PC-9 (cell line): ENCODE data around the gene FAM3D. TPM values are rescaled to one million over a fixed set of nuclear protein-coding genes. Genes with fewer than 3 reads are reported as not detected.

ENCODE experiments used
- BruUV-seq: library from RNA; stranded (reverse); fragments of 400-500 nt; replicated peaks from 2 replicates; lab custom pipeline; 2021; lab: Mats Ljungman, UMichigan
- CTCF ChIA-PET: fragments of 300-600 bp; sonication (Branson Sonifier 250); formaldehyde crosslinking; loops from one replicate; lab custom pipeline; 2022; ENCODE audit warnings: antibody characterized with exemption; lab: Charles Lee
- POLR2A ChIA-PET: fragments of 300-600 bp; sonication (Branson Sonifier 250); formaldehyde crosslinking; loops from one replicate; lab custom pipeline; 2022; ENCODE audit warnings: antibody characterized with exemption; ENCODE audit not compliant: unreplicated experiment; lab: Charles Lee
- DNase-seq, 2 experiments: peaks; one replicate each; pipeline versions ENCODE4 v3.0.0 to v3.0.0-alpha.2; 2015 to 2022; ENCODE audit warnings: mixed read lengths in 1 of 2
- H2AFZ ChIP-seq: fragments of 200-600 bp; sonication (generic); 2 replicates; pipeline ENCODE4 v1.8.1; 2017; ENCODE audit warnings: antibody characterized with exemption
- H3F3A ChIP-seq: fragments of 200-600 bp; sonication (generic); 2 replicates; pipeline ENCODE4 v1.8.1; 2017; ENCODE audit warnings: antibody characterized with exemption, mild to moderate bottlenecking, low read depth; ENCODE audit not compliant: insufficient read depth
- H3K27ac ChIP-seq: fragments of 200-600 bp; sonication (generic); 2 replicates; pipeline ENCODE4 v1.6.1; 2016; ENCODE audit warnings: mixed run types
- H3K27me3 ChIP-seq: fragments of 200-600 bp; sonication (generic); 2 replicates; pipeline ENCODE4 v1.6.1; 2016; ENCODE audit warnings: low read depth, mixed run types; ENCODE audit not compliant: insufficient read depth
- H3K36me3 ChIP-seq: fragments of 200-600 bp; sonication (generic); 2 replicates; pipeline ENCODE4 v1.6.1; 2016; ENCODE audit warnings: low read depth, mixed run types
- H3K4me1 ChIP-seq: fragments of 200-600 bp; sonication (generic); replicated peaks from 2 replicates; pipeline ENCODE4 v1.6.1; 2016; ENCODE audit warnings: mixed run types; ENCODE audit not compliant: insufficient read depth
- H3K4me2 ChIP-seq: fragments of 200-600 bp; sonication (generic); 2 replicates; pipeline ENCODE4 v1.6.1; 2017; ENCODE audit warnings: mixed run types
- H3K4me3 ChIP-seq: fragments of 200-600 bp; sonication (generic); 2 replicates; pipeline ENCODE4 v1.6.1; 2016; ENCODE audit warnings: mixed run types
- H3K79me2 ChIP-seq: fragments of 200-600 bp; sonication (generic); 2 replicates; pipeline ENCODE4 v1.6.1; 2017; ENCODE audit warnings: low read depth, mixed run types
- H3K9me2 ChIP-seq: fragments of 200-600 bp; sonication (generic); 2 replicates; pipeline ENCODE4 v1.8.1; 2017; ENCODE audit warnings: mild to moderate bottlenecking; ENCODE audit not compliant: insufficient read depth
- H3K9me3 ChIP-seq: fragments of 200-600 bp; sonication (generic); 2 replicates; pipeline ENCODE4 v1.8.1; 2016; ENCODE audit warnings: low read depth; ENCODE audit not compliant: insufficient read depth
- H4K20me1 ChIP-seq: fragments of 200-600 bp; sonication (generic); 2 replicates; pipeline ENCODE4 v1.8.1; 2017; ENCODE audit not compliant: insufficient read depth
- EZH2 ChIP-seq: fragments of 200-600 bp; sonication (generic); IDR thresholded peaks from 2 replicates; pipeline ENCODE4 v1.8.0; 2017; ENCODE audit warnings: antibody characterized with exemption, low read depth
- intact Hi-C: fragments of 100-400 bp; cut with micrococcal nuclease; formaldehyde crosslinking; loops from one replicate; pipeline ENCODE4 v1.10.0; 2022; ENCODE audit not compliant: unreplicated experiment
- total RNA-seq: library from RNA; stranded (reverse); gene quantifications from 2 replicates; pipeline ENCODE4 v1.2.3, GENCODE V29; 2021
- TF ChIP-seq, protein P1 (sequence below): fragments of 200-600 bp; sonication (generic); conservative IDR thresholded peaks from 2 replicates; pipeline ENCODE4 v1.6.1; 2017; ENCODE audit warnings: mixed run types, antibody characterized with exemption, mild to moderate bottlenecking, moderate library complexity

The FAM3D gene
- total RNA-seq, 1 experiment from 2014 or later: not detected

DNA sequence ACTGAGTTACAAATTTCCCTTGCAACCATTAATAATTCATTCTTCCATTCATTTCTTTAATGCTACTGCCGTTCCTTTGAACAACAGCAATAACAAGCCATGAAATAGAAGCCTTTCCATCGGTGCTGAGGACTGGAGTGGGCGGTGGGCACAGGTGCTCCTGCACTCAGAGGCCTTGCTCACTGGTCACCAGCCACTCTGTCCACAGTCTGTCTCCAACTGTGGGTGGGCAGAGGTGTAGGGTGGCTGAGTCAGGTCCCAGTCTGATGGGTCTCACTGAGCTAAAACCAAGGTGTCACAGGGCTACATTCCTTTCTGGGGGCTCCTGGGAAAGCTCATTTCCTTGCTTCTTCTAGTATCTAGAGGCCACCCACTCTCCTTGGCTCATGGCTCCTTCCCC lies 6.3 kb upstream of the FAM3D start:
- intact Hi-C loops: no loop called here
- H3F3A ChIP-seq: no peaks in the 10 kb centered on the region
- no peak overlapping the region for H3K4me2 ChIP-seq
- no peak overlapping the region for H3K4me3 ChIP-seq
- no peak overlapping the region for H2AFZ ChIP-seq
- no peaks in the 10 kb centered on the region for H3K36me3 ChIP-seq
- no peak for TF ChIP-seq EZH2
- TF ChIP-seq, protein P1, sequence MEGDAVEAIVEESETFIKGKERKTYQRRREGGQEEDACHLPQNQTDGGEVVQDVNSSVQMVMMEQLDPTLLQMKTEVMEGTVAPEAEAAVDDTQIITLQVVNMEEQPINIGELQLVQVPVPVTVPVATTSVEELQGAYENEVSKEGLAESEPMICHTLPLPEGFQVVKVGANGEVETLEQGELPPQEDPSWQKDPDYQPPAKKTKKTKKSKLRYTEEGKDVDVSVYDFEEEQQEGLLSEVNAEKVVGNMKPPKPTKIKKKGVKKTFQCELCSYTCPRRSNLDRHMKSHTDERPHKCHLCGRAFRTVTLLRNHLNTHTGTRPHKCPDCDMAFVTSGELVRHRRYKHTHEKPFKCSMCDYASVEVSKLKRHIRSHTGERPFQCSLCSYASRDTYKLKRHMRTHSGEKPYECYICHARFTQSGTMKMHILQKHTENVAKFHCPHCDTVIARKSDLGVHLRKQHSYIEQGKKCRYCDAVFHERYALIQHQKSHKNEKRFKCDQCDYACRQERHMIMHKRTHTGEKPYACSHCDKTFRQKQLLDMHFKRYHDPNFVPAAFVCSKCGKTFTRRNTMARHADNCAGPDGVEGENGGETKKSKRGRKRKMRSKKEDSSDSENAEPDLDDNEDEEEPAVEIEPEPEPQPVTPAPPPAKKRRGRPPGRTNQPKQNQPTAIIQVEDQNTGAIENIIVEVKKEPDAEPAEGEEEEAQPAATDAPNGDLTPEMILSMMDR: no peak
- peaks cover 49% of the 10 kb centered on the region for H3K27me3 ChIP-seq
- ChIA-PET CTCF (no interaction called here), POLR2A (no interaction called here)
- H3K4me1 ChIP-seq: no peaks in the 10 kb centered on the region
- no peaks in the 10 kb centered on the region for H3K79me2 ChIP-seq
- H4K20me1 ChIP-seq: no peaks in the 10 kb centered on the region
- DNase-seq: no peak
- no TSS peak for BruUV-seq
- H3K9me3 ChIP-seq: no peaks in the 10 kb centered on the region
- H3K9me2 ChIP-seq: no peaks in the 10 kb centered on the region
- H3K27ac ChIP-seq: no peak overlapping the region

DNA sequence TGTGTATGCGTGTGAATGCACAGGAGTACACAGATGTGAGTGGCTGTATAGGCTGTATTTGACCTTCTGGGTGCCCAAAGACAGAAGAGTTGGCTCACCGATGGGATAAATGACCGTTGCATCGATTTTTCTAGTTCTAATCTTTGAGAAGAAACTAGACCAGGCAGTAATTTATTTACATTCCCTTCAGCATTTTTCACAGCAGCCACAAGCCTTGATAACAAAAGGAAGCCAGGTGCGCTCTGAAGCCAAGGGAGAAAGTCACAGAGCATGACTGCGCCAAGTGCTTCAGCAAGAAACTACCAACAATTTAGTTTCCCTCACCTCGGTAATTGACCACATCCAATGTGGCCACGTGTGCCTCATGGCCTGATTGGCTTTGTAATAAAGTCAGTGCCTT lies 5.9 kb upstream of the FAM3D start:
- no peak for DNase-seq
- POLR2A ChIA-PET: no interaction called here
- H3K9me2 ChIP-seq: no peaks in the 10 kb centered on the region
- no peak overlapping the region for H2AFZ ChIP-seq
- no TSS peak for BruUV-seq
- no peaks in the 10 kb centered on the region for H4K20me1 ChIP-seq
- H3K36me3 ChIP-seq: no peaks in the 10 kb centered on the region
- TF ChIP-seq EZH2: no peak
- TF ChIP-seq, protein P1: no peak
- H3K4me2 ChIP-seq: no peak overlapping the region
- no peaks in the 10 kb centered on the region for H3K79me2 ChIP-seq
- H3K27ac ChIP-seq: no peak overlapping the region
- CTCF ChIA-PET: no interaction called here
- peaks cover 45% of the 10 kb centered on the region for H3K27me3 ChIP-seq
- H3F3A ChIP-seq: no peaks in the 10 kb centered on the region
- intact Hi-C loops: no loop called here
- H3K4me1 ChIP-seq: no peaks in the 10 kb centered on the region
- H3K4me3 ChIP-seq: no peak overlapping the region
- H3K9me3 ChIP-seq: no peaks in the 10 kb centered on the region

DNA sequence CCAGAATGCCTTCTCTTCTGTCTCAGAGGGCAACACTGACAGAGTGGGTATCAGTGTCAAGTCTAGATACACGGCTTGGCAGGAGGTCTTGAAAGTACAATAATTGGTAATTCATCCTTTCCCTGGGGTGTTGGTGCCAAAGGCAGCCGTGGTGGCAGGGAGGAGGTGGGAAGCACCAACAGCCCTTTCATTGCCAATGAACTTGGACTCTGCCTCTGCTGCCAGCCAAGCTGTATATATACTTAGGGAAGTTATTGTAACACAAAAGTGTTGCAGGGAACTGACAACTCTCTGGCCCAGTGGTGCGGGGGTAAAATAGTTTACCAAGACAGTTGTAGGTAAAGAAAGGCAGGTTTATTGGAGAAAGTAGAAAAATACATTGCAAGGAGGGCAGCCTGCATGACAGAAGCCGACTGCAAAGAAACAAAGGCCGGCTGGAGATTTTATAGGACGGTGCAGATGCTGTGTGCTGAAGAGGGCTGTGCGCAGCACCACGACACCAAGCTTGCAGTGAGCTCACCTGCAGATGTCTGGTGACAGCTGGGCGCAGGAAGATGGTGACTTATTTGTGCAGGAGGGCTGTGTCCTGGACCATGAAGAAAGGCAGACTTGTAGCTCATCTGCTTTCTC lies 4.0 kb upstream of the FAM3D start:
- no peak overlapping the region for H3K4me3 ChIP-seq
- POLR2A ChIA-PET: no interaction called here
- H3K4me1 ChIP-seq: no peaks in the 10 kb centered on the region
- H3K79me2 ChIP-seq: no peaks in the 10 kb centered on the region
- CTCF ChIA-PET: no interaction called here
- peaks cover 40% of the 10 kb centered on the region for H3K27me3 ChIP-seq
- intact Hi-C loops: no loop called here
- no peak for DNase-seq
- no TSS peak for BruUV-seq
- no peak overlapping the region for H2AFZ ChIP-seq
- H3K9me3 ChIP-seq: no peaks in the 10 kb centered on the region
- no peaks in the 10 kb centered on the region for H3K9me2 ChIP-seq
- no peaks in the 10 kb centered on the region for H3K36me3 ChIP-seq
- no peak overlapping the region for H3K27ac ChIP-seq
- H4K20me1 ChIP-seq: no peaks in the 10 kb centered on the region
- TF ChIP-seq EZH2: no peak
- no peaks in the 10 kb centered on the region for H3F3A ChIP-seq
- H3K4me2 ChIP-seq: no peak overlapping the region

DNA sequence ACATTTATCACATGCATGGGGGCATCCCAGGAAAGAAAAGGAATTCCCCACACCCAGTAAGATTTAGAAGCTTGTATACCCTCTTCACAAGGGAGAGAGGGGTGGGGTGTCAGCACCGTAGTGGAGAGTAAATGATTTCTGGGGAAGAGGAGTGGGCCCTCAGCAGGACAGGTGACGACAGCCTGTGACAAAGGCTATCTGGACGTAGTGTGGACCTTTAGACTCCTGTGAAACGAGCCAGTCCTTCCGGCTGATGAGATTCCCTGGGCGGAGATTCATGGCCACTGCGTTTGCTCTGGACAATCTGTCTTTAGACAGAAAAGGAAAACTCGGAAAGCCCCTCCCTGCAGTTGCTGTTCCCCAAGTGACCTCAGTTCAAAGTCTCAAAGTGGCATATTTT lies 1.7 kb upstream of the FAM3D start:
- Histone ChIP-seq H3F3A (no peaks in the 10 kb centered on the region), H3K9me3 (no peaks in the 10 kb centered on the region), H3K27ac (no peak overlapping the region), H3K4me2 (no peak overlapping the region), H3K27me3 (peaks cover 41% of the 10 kb centered on the region), H2AFZ (no peak overlapping the region), H4K20me1 (no peaks in the 10 kb centered on the region), H3K4me1 (no peaks in the 10 kb centered on the region), H3K36me3 (no peaks in the 10 kb centered on the region), H3K4me3 (no peak overlapping the region), H3K9me2 (no peaks in the 10 kb centered on the region), H3K79me2 (no peaks in the 10 kb centered on the region)
- CTCF ChIA-PET: no interaction called here
- no TSS peak for BruUV-seq
- DNase-seq: no peak
- intact Hi-C loops: no loop called here
- POLR2A ChIA-PET: no interaction called here
- TF ChIP-seq, protein P1: no peak
- TF ChIP-seq EZH2: no peak
